HL-60 (cell line): ENCODE results near the gene NFE2.

ENCODE experiments used
- DNase-seq, 2 experiments: peaks; one replicate each; pipeline ENCODE4 v3.0.0-alpha.2; 2010 to 2020; ENCODE audit warnings: low read depth in 1 of 2, low spot score in 1 of 2
- H3K27ac ChIP-seq: fragments of 250-450 bp; sonication (Bioruptor Pico); replicated peaks from 2 replicates; pipeline ENCODE4 v1.5.1; 2020; ENCODE audit warnings: mild to moderate bottlenecking, moderate library complexity
- H3K27me3 ChIP-seq: fragments of 250-450 bp; sonication (Bioruptor Pico); 2 replicates; pipeline ENCODE4 v1.5.1; 2021; ENCODE audit warnings: mild to moderate bottlenecking, moderate library complexity; ENCODE audit not compliant: insufficient read depth, poor library complexity, severe bottlenecking
- H3K4me3 ChIP-seq: replicated peaks from 2 replicates; pipeline ENCODE4 v1.5.1; 2011; ENCODE audit warnings: mild to moderate bottlenecking, control low read depth, low read length; ENCODE audit not compliant: insufficient read depth
- CTCF ChIP-seq: IDR thresholded peaks from one replicate; pipeline ENCODE4 v1.5.1; 2011; ENCODE audit warnings: low read length, control low read depth, inconsistent platforms; ENCODE audit not compliant: insufficient read depth
- GABPA ChIP-seq: IDR thresholded peaks from 2 replicates; pipeline ENCODE4 v1.6.1; 2012; ENCODE audit warnings: low read depth
- POLR2AphosphoS5 ChIP-seq: IDR thresholded peaks from 2 replicates; pipeline ENCODE4 v1.6.1; 2012; ENCODE audit warnings: low read depth
- SPI1 ChIP-seq: IDR thresholded peaks from 2 replicates; pipeline ENCODE4 v1.6.1; 2012; ENCODE audit warnings: low read depth, mild to moderate bottlenecking, borderline replicate concordance
- TF ChIP-seq, protein P1 (sequence below): IDR thresholded peaks from 2 replicates; pipeline ENCODE4 v1.6.1; 2012; ENCODE audit warnings: low read depth; ENCODE audit not compliant: insufficient replicate concordance

The NFE2 gene

DNA sequence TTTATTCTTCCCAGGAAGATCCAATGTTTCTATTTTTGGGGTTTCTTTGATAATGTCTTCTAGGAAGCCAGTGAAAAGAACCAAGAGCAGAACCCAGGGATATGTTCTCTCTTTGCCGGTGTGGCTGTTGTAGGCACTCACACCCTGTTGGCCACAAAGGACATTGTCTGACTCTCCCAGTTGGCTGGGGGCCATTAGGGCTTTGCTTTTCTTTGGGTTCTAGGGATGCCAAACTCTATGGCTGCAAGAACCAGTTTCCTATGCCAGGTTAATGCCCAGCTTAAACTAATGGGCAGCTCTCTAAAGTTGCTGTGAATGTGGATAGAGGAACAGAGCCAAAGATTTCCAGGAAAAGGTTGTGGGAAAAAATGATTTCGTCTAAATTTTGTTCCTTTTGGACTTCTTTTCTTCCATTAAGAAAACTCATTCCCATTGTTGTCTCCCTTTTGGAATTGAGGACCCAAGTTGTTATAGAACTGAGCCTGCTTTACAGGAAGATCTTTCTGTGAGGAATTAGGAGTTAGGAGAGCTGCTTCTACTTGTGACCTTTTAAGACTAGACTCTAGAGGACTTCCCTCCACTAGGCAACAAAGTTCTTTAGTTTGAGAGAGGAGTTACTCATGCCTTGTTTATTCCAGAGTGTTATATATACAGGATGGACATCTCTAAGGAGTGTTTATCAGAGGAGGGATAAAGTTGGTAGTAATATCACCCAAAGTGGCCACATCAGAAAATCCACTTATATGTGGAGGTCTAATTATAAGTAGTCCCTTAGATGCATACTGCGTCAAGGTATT lies 37.2 kb upstream of the NFE2 start:
- TF ChIP-seq GABPA = no peak
- no peak for DNase-seq
- Histone ChIP-seq H3K27ac (no peak overlapping the region), H3K4me3 (no peak overlapping the region), H3K27me3 (no peaks in the 10 kb centered on the region)

- Histone ChIP-seq H3K4me3 (no peak overlapping the region), H3K27me3 (no peaks in the 10 kb centered on the region), H3K27ac (no peak overlapping the region)
- peak in 1 of 2 experiments; percentile 14 for DNase-seq
- no peak for TF ChIP-seq POLR2AphosphoS5
- TF ChIP-seq CTCF = no peak
- no peak for TF ChIP-seq GABPA
- TF ChIP-seq, protein P1, sequence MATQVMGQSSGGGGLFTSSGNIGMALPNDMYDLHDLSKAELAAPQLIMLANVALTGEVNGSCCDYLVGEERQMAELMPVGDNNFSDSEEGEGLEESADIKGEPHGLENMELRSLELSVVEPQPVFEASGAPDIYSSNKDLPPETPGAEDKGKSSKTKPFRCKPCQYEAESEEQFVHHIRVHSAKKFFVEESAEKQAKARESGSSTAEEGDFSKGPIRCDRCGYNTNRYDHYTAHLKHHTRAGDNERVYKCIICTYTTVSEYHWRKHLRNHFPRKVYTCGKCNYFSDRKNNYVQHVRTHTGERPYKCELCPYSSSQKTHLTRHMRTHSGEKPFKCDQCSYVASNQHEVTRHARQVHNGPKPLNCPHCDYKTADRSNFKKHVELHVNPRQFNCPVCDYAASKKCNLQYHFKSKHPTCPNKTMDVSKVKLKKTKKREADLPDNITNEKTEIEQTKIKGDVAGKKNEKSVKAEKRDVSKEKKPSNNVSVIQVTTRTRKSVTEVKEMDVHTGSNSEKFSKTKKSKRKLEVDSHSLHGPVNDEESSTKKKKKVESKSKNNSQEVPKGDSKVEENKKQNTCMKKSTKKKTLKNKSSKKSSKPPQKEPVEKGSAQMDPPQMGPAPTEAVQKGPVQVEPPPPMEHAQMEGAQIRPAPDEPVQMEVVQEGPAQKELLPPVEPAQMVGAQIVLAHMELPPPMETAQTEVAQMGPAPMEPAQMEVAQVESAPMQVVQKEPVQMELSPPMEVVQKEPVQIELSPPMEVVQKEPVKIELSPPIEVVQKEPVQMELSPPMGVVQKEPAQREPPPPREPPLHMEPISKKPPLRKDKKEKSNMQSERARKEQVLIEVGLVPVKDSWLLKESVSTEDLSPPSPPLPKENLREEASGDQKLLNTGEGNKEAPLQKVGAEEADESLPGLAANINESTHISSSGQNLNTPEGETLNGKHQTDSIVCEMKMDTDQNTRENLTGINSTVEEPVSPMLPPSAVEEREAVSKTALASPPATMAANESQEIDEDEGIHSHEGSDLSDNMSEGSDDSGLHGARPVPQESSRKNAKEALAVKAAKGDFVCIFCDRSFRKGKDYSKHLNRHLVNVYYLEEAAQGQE = no peak
- no peak for TF ChIP-seq SPI1
These were observed 36.5 kb upstream of the NFE2 start for GRCh38 chr12:54337280-54337842.

- H3K4me3 ChIP-seq = no peak overlapping the region
- H3K27ac ChIP-seq = no peak overlapping the region
- no peak for DNase-seq
- TF ChIP-seq POLR2AphosphoS5 = no peak
- TF ChIP-seq, protein P1 = no peak
- TF ChIP-seq CTCF = no peak
- no peak for TF ChIP-seq SPI1
- no peak for TF ChIP-seq GABPA
- no peaks in the 10 kb centered on the region for H3K27me3 ChIP-seq
These were observed 32.7 kb upstream of the NFE2 start for GRCh38 chr12:54333420-54334034.

DNA sequence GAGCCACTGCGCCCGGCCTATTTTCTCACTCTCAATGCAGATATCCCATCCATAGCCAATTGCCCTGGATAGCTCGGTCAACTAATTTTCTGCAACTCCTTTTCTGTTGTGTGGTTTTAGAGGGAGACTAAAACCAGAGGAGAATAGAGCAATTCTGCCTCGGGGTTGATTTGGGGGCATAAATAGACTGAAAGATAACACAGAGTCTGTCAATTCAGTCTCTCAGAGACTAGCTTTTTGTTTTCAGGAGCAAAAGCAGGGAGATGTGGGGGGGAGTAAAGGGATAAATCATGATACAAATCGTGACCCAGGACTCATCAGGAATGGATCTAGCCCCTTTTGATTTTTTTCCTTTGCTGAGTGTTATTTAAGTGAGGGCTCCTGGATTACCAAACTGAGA lies 30.6 kb upstream of the NFE2 start:
- H3K27ac ChIP-seq = no peak overlapping the region
- H3K27me3 ChIP-seq = no peaks in the 10 kb centered on the region
- TF ChIP-seq CTCF = no peak
- TF ChIP-seq POLR2AphosphoS5 = no peak
- TF ChIP-seq, protein P1 = no peak
- no peak for TF ChIP-seq GABPA
- TF ChIP-seq SPI1 = no peak
- no peak overlapping the region for H3K4me3 ChIP-seq
- DNase-seq = no peak
